A549 (cell line): ENCODE data around the gene PTPA. TPM values are rescaled to one million over a fixed set of nuclear protein-coding genes. Genes with fewer than 3 reads are reported as not detected.
A peak's percentile ranks its signal among the peaks of the same experiment; 100 is the strongest.

Experiments used
- ATAC-seq, 2 experiments: fragments of 200-7000 bp in 1 of 2; fragments of >200 bp in 1 of 2; cut with Nextera tagmentation in 1 of 2; cut with Tn5 transposase in 1 of 2; 3 replicates each; pipeline versions ENCODE4 v1.8.0 to v1.9.1; 2018 to 2020; ENCODE audit warnings: mild to moderate bottlenecking in 1 of 2, moderate library complexity in 1 of 2
- CTCF ChIA-PET: fragments of 300-600 bp; sonication (Branson Sonifier 250); formaldehyde crosslinking; extraction: SDS; loops from one replicate; lab custom pipeline; 2021; ENCODE audit warnings: antibody characterized with exemption, inconsistent platforms; lab: Yijun Ruan, JAX
- POLR2A ChIA-PET: fragments of 350-600 bp; formaldehyde crosslinking; extraction: SDS; loops from one replicate; lab custom pipeline; 2021; ENCODE audit warnings: antibody characterized with exemption, inconsistent platforms; lab: Yijun Ruan, JAX
- DNase-seq, 2 experiments: peaks; one replicate each; pipeline versions ENCODE4 v3.0.0 to v3.0.0-alpha.2; 2011 to 2016; ENCODE audit warnings: low read depth in 1 of 2, low spot score in 1 of 2
- FAIRE-seq: peaks from 2 replicates; lab custom pipeline; 2011; peaks lifted over from hg19 to GRCh38; lab: Jason Lieb, UNC
- H3K27ac ChIP-seq, 2 experiments: fragments of >200 bp; sonication (Bioruptor Twin); formaldehyde crosslinking; 3 replicates each; pipeline ENCODE4 v1.5.1; 2016 to 2017
- H3K4me1 ChIP-seq: fragments of >200 bp; sonication (Bioruptor Twin); formaldehyde crosslinking; 3 replicates; pipeline ENCODE4 v1.6.1; 2016
- H3K4me2 ChIP-seq: fragments of >200 bp; sonication (Bioruptor Twin); formaldehyde crosslinking; 3 replicates; pipeline ENCODE4 v1.6.1; 2016
- H3K4me3 ChIP-seq: fragments of >200 bp; sonication (Bioruptor Twin); formaldehyde crosslinking; 3 replicates; pipeline ENCODE4 v1.5.1; 2016
- H3K9me3 ChIP-seq: fragments of >200 bp; sonication (Bioruptor Twin); formaldehyde crosslinking; 3 replicates; pipeline ENCODE4 v1.6.1; 2016
- CBX8 ChIP-seq: fragments of 200-600 bp; sonication (generic); IDR thresholded peaks from 2 replicates; pipeline ENCODE4 v1.6.1; 2016
- CEBPB ChIP-seq, 2 experiments: fragments of >200 bp in 1 of 2; sonication (Bioruptor Twin) in 1 of 2; formaldehyde crosslinking in 1 of 2; IDR thresholded peaks; 2 replicates each; pipeline ENCODE4 v1.6.1; 2012 to 2016
- EHMT2 ChIP-seq: fragments of 200-600 bp; sonication (generic); IDR thresholded peaks from 2 replicates; pipeline ENCODE4 v1.6.1; 2016; ENCODE audit warnings: antibody characterized with exemption, low read depth, mild to moderate bottlenecking, moderate library complexity
- ESRRA ChIP-seq: fragments of 150-350 bp; IDR thresholded peaks from 2 replicates; pipeline ENCODE4 v1.6.1; 2014; ENCODE audit warnings: mild to moderate bottlenecking, low read length, borderline replicate concordance
- FOSL2 ChIP-seq, 2 experiments: fragments of 450-650 bp in 1 of 2; fragments of >200 bp in 1 of 2; sonication (Bioruptor Twin) in 1 of 2; formaldehyde crosslinking; IDR thresholded peaks; 2 replicates each; pipeline versions ENCODE4 v1.5.0 to v1.6.1; 2016 to 2020; ENCODE audit warnings: mild to moderate bottlenecking in 1 of 2, moderate library complexity in 1 of 2
- FOXS1 ChIP-seq: fragments of 250-450 bp; sonication (Bioruptor Pico); IDR thresholded peaks from 2 replicates; pipeline ENCODE4 v1.5.0; 2020; ENCODE audit warnings: mild to moderate bottlenecking, moderate library complexity
- HOXA7 ChIP-seq: fragments of 250-450 bp; sonication (Bioruptor Pico); IDR thresholded peaks from 2 replicates; pipeline ENCODE4 v1.5.0; 2020; ENCODE audit warnings: mild to moderate bottlenecking, moderate library complexity
- HOXB13 ChIP-seq: fragments of 250-450 bp; sonication (Bioruptor Pico); IDR thresholded peaks from 2 replicates; pipeline ENCODE4 v1.5.0; 2020; ENCODE audit warnings: low read depth, mild to moderate bottlenecking, moderate library complexity
- JUN ChIP-seq, 2 experiments: fragments of >200 bp; sonication (Bioruptor Twin); formaldehyde crosslinking; IDR thresholded peaks; 2 replicates in 1 of 2; 3 replicates in 1 of 2; pipeline ENCODE4 v1.6.1; 2016 to 2017
- JUNB ChIP-seq: fragments of >200 bp; sonication (Bioruptor Twin); formaldehyde crosslinking; IDR thresholded peaks from 2 replicates; pipeline ENCODE4 v1.6.1; 2016
- MYC ChIP-seq: IDR thresholded peaks from 2 replicates; pipeline ENCODE4 v1.6.1; 2012; ENCODE audit warnings: mild to moderate bottlenecking, inconsistent platforms, low read length, improper control_type of control experiment, borderline replicate concordance
- NFE2L2 ChIP-seq: fragments of 150-350 bp; conservative IDR thresholded peaks from 2 replicates; pipeline ENCODE4 v1.6.1; 2014; ENCODE audit warnings: low read length
- NPAS2 ChIP-seq: fragments of 250-450 bp; sonication (Bioruptor Pico); IDR thresholded peaks from 2 replicates; pipeline ENCODE4 v1.8.0; 2022; ENCODE audit warnings: mild to moderate bottlenecking, moderate library complexity, borderline replicate concordance
- PHF8 ChIP-seq: fragments of 200-600 bp; sonication (generic); IDR thresholded peaks from 2 replicates; pipeline ENCODE4 v1.6.1; 2016; ENCODE audit warnings: low read depth, mild to moderate bottlenecking, antibody characterized with exemption, moderate library complexity, borderline replicate concordance
- POLR2AphosphoS2 ChIP-seq: conservative IDR thresholded peaks from 2 replicates; pipeline ENCODE4 v1.6.1; 2012; ENCODE audit warnings: low read length, improper control_type of control experiment, inconsistent platforms
- RCOR1 ChIP-seq: fragments of 150-350 bp; IDR thresholded peaks from 2 replicates; pipeline ENCODE4 v1.6.1; 2014; ENCODE audit warnings: antibody characterized with exemption, low read length, low read depth
- RNF2 ChIP-seq: fragments of 200-600 bp; sonication (generic); IDR thresholded peaks from 2 replicates; pipeline ENCODE4 v1.6.1; 2016; ENCODE audit warnings: low read depth, mild to moderate bottlenecking, antibody characterized with exemption, moderate library complexity, borderline replicate concordance
- SREBF2 ChIP-seq: fragments of 450-650 bp; IDR thresholded peaks from 2 replicates; pipeline ENCODE4 v1.6.1; 2014; ENCODE audit warnings: mild to moderate bottlenecking, moderate library complexity
- ZC3H11A ChIP-seq: fragments of 450-650 bp; IDR thresholded peaks from 2 replicates; pipeline ENCODE4 v1.6.1; 2014; ENCODE audit warnings: antibody characterized with exemption, mild to moderate bottlenecking
- ZFP36 ChIP-seq: fragments of 450-650 bp; IDR thresholded peaks from 2 replicates; pipeline ENCODE4 v1.6.1; 2014; ENCODE audit warnings: borderline replicate concordance; ENCODE audit not compliant: partially characterized antibody
- ZSCAN20 ChIP-seq: fragments of 250-450 bp; sonication (Bioruptor Pico); IDR thresholded peaks from 2 replicates; pipeline ENCODE4 v1.8.0; 2022; ENCODE audit warnings: mild to moderate bottlenecking, moderate library complexity
- WGBS: methylation state at CpG from one replicate; pipeline ENCODE4 v1.1.6; 2017; ENCODE audit errors: missing lambda C conversion rate; 5-methylcytosine and 5-hydroxymethylcytosine counted together
- polyA plus RNA-seq, 4 experiments: library from polyadenylated mRNA; depleted of rRNA in 3 of 4; stranded (reverse); fragments of >200 nt; fragmentation: RNase III in 1 of 4; extraction: RNeasy Plus Mini Kit Qiagen cat#74134 plus additional on column Dnase treatment in 1 of 4; gene quantifications; 2 replicates in 3 of 4; 3 replicates in 1 of 4; pipeline ENCODE4 v1.2.3, GENCODE V29; 2011 to 2017
- TF ChIP-seq, protein P1 (sequence below): IDR thresholded peaks from 2 replicates; pipeline ENCODE4 v1.6.1; 2012; ENCODE audit warnings: low read depth, borderline replicate concordance
- TF ChIP-seq, protein P2 (sequence below): fragments of >200 bp; sonication (Bioruptor Twin); formaldehyde crosslinking; IDR thresholded peaks from 3 replicates; pipeline ENCODE4 v1.6.1; 2016
- TF ChIP-seq, protein P3 (sequence below): fragments of 250-450 bp; sonication (Bioruptor Pico); IDR thresholded peaks from 2 replicates; pipeline ENCODE4 v1.5.0; 2020; ENCODE audit warnings: low read depth, mild to moderate bottlenecking, moderate library complexity
- TF ChIP-seq, protein P4 (sequence below): fragments of 450-650 bp; IDR thresholded peaks from 2 replicates; pipeline ENCODE4 v1.6.1; 2014; ENCODE audit warnings: antibody characterized with exemption

The PTPA gene
- polyA plus RNA-seq, 2 of the 4 experiments (the other 2 are of a cell fraction): 140 to 161 TPM

DNA sequence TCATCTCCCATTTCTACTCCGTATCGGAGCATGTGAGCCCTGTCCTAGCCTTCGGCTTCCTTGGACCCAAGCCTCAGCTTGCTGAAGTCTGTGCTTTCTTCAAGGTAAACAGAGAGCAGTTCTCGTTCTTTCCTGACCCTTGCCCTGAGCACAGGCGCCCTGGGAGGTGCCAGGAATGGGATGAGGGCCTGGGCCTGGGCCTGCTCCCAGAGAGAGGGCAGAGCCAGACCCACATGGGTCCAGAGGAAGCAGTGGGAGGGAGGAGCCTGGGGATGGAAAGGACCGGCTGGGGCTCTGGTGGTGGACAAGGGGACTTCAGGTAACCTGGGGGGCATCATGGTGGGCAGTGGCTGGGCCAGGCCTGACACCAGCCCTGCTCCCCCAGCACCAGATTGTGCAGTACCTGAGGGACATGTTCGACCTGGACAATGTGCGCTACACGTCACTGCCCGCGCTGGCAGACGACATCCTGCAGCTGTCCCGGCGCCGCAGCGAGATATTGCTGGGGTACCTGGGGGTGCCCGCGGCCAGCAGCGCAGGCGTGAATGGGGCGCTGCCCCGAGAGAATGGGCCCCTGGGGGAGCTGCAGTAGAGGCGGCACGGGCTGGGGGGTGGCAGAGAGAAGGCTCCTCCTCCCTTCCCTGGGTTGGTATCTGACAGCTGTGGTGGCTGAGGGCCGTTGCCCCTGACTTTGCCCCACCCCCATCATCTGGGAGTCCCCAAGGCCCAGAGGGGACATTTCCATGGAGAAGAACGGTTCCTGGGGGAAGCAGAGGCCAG lies 41.2 kb upstream of the PTPA start (continued):
- TF ChIP-seq ESRRA (no peak), RCOR1 (no peak)

DNA sequence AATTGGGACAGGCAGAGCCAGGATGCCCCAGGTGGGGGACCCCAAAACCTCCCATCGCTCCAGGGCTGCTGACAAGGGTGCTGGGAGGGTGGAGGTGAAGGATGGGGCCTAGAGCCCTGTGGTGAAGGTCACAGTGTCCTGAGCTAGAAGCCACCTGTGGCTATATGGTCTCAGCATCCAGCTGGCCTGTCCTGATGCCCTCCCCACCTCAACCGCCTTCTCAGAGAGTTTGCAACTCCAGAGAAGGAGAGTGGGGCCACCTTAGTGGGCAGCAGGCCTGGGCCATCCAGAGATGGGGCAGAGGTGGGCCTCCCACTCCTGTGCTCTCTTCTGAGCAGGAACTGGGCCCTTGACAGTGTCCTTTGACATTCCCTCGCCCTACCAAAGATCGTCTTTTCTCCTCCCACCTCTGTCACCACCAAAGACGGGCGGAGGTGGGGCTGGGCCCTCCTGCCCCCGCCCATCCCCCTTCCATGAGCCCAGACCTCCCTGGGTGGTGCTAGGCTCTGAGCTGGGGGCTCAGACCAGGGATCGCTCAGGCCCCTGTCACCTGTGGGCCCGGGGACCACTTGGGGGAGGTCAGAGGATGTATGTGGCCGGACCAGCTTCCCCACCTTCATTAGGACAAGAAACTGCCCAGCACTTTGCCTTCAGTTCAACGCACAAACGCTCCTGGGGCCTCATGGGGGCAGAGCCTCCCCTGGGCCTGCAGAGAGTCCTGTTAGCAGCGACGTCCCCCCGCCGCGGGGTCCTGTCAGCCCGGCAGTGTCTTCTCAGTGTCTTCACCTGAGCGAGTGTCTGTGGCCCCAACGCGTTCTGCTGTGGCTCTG lies 40.3 kb upstream of the PTPA start:
- DNase-seq: no peak
- H3K4me3 ChIP-seq: no peak overlapping the region
- H3K9me3 ChIP-seq: no peaks in the 10 kb centered on the region
- H3K4me1 ChIP-seq: no peaks in the 10 kb centered on the region
- ATAC-seq: 0 out of 6 replicates have a peak, but pooled peaks of 1 of the 2 experiments have one; percentile 8
- TF ChIP-seq ZFP36 (no peak), EHMT2 (no peak), MYC (no peak), RNF2 (no peak), ZSCAN20 (CRISPR knock-in tag) (no peak), PHF8 (no peak), JUNB (no peak), FOXS1 (CRISPR knock-in tag) (no peak)
- TF ChIP-seq, protein P1, sequence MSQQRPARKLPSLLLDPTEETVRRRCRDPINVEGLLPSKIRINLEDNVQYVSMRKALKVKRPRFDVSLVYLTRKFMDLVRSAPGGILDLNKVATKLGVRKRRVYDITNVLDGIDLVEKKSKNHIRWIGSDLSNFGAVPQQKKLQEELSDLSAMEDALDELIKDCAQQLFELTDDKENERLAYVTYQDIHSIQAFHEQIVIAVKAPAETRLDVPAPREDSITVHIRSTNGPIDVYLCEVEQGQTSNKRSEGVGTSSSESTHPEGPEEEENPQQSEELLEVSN: no peak
- 83% methylated on average over 17 of the region's 21 CpGs for WGBS
- H3K4me2 ChIP-seq: no peak overlapping the region
- ChIA-PET POLR2A (no interaction called here), CTCF (interaction anchor here (0.9 to 1.5 kb wide), 3 partner anchors 27 to 540 kb away, joined by 3 to 5 read pairs (median 3); partner anchors contain the start of gene SH3GLB2)
- H3K27ac ChIP-seq: no peak overlapping the region
- no peak for FAIRE-seq

DNA sequence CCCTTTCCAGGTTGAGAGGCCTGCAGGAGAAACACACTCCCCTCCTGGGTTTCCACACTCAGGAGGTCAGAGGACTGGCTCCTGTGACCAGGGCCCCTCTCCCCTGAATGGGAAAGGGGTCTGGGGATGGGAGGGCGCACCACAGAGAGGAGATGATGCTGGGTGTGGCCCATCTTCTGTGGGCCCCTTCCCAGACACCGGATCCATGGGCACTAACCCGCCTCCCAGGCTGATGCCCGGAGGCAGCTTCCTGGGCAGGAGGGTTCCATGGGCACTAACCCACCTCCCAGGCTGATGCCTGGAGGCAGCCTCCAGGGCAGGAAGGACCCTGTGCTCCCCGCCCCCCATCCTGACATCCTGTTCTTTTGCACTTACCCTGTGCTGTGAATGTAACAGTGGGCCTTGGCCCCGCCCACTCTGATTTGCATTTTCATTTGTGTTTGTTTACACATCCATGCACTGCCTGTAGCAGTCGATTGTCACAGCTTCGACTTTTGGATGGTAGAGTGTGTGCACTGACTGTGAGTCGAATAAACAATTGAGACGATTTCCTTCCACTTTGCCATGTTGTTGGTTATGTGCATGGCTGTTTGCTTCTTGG lies 39.6 kb upstream of the PTPA start:
- CTCF ChIA-PET: interaction anchor here (0.6 to 1.5 kb wide), 3 partner anchors 43 to 1780 kb away, joined by 3 to 5 read pairs (median 5); partner anchors contain the start of gene SH3GLB2
- Histone ChIP-seq H3K9me3 (no peaks in the 10 kb centered on the region), H3K4me3 (no peak overlapping the region), H3K4me2 (no peak overlapping the region), H3K4me1 (no peaks in the 10 kb centered on the region), H3K27ac (no peak overlapping the region)
- ATAC-seq (no peak), DNase-seq (no peak), FAIRE-seq (no peak)
- TF ChIP-seq, protein P2, sequence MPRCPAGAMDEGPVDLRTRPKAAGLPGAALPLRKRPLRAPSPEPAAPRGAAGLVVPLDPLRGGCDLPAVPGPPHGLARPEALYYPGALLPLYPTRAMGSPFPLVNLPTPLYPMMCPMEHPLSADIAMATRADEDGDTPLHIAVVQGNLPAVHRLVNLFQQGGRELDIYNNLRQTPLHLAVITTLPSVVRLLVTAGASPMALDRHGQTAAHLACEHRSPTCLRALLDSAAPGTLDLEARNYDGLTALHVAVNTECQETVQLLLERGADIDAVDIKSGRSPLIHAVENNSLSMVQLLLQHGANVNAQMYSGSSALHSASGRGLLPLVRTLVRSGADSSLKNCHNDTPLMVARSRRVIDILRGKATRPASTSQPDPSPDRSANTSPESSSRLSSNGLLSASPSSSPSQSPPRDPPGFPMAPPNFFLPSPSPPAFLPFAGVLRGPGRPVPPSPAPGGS: no peak
- no peak for TF ChIP-seq POLR2AphosphoS2
- no peak for TF ChIP-seq EHMT2
- 77% methylated on average over 7 of the region's 10 CpGs for WGBS
- POLR2A ChIA-PET: no interaction called here

DNA sequence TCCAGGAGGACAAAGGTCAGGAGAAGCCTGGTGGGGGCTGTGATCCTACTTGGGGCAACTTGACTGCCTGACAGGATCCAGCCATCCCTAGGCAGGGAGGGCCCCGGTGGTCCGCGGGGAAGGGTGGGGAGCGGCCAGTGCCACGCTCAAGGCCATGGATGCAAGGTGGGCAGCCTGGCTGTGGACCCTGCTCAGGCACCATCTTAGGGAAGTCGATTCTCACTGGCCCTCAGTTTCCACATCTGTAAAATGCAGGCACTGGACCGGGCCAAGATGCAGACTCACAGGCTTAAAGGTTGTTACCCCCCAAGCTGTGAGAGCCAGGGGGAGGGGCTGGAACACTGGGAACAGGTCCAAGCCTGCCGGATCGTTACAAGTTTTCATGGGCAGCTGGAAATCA lies 39.0 kb upstream of the PTPA start:
- ATAC-seq (no peak), DNase-seq (no peak), FAIRE-seq (no peak)
- H3K9me3 ChIP-seq: no peaks in the 10 kb centered on the region
- no peak overlapping the region for H3K4me3 ChIP-seq
- peaks cover 2% of the 10 kb centered on the region; the same call in 2 of the 3 replicates for H3K4me1 ChIP-seq
- POLR2A ChIA-PET: no interaction called here
- CTCF ChIA-PET: interaction anchor here (0.6 kb wide), 1 partner anchor 1781 kb away, joined by 5 read pairs; no protein-coding TSS in a partner anchor
- WGBS: 84% methylated on average over 5 of the region's 9 CpGs
- H3K4me2 ChIP-seq: no peak overlapping the region
- no peak overlapping the region for H3K27ac ChIP-seq
- no peak for TF ChIP-seq ZSCAN20 (CRISPR knock-in tag)
- TF ChIP-seq ZC3H11A: no peak
- no peak for TF ChIP-seq NPAS2 (CRISPR knock-in tag)
- TF ChIP-seq CEBPB (IDR thresholded peaks at IDR 0.05): no peak
- TF ChIP-seq NFE2L2: no peak
- TF ChIP-seq HOXB13 (CRISPR knock-in tag): no peak
- no peak for TF ChIP-seq FOSL2 (IDR thresholded peaks at IDR 0.05)
- TF ChIP-seq FOSL2 (CRISPR knock-in tag; IDR thresholded peaks at IDR 0.05): no peak
- no peak for TF ChIP-seq ZFP36
- TF ChIP-seq JUNB: no peak
- TF ChIP-seq, protein P3, sequence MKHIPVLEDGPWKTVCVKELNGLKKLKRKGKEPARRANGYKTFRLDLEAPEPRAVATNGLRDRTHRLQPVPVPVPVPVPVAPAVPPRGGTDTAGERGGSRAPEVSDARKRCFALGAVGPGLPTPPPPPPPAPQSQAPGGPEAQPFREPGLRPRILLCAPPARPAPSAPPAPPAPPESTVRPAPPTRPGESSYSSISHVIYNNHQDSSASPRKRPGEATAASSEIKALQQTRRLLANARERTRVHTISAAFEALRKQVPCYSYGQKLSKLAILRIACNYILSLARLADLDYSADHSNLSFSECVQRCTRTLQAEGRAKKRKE (CRISPR knock-in tag): no peak
- TF ChIP-seq SREBF2: no peak
- TF ChIP-seq JUN (IDR thresholded peaks at IDR 0.05): no peak
- TF ChIP-seq RCOR1: no peak
- no peak for TF ChIP-seq HOXA7
- TF ChIP-seq, protein P4, sequence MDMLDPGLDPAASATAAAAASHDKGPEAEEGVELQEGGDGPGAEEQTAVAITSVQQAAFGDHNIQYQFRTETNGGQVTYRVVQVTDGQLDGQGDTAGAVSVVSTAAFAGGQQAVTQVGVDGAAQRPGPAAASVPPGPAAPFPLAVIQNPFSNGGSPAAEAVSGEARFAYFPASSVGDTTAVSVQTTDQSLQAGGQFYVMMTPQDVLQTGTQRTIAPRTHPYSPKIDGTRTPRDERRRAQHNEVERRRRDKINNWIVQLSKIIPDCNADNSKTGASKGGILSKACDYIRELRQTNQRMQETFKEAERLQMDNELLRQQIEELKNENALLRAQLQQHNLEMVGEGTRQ: no peak
- no peak for TF ChIP-seq CBX8
